H54 (cell line): ENCODE results near the gene ZNF888.
"Not testable (repeated sequence)": the region's sequence is repeated elsewhere in the genome, so short reads cannot be mapped to it uniquely, and the experiment has no call there.

Experiments
- DNase-seq: peaks from one replicate; pipeline ENCODE4 v3.0.0; 2011; ENCODE audit warnings: low spot score, mixed read lengths; ENCODE audit not compliant: insufficient read length
- FAIRE-seq: peaks from 3 replicates; lab custom pipeline; 2011; peaks lifted over from hg19 to GRCh38; lab: Jason Lieb, UNC
- POLR2A ChIP-seq: IDR thresholded peaks from 2 replicates; pipeline ENCODE4 v1.6.1; 2011; ENCODE audit warnings: low read depth, mild to moderate bottlenecking, low read length

ZNF888 gene

DNA sequence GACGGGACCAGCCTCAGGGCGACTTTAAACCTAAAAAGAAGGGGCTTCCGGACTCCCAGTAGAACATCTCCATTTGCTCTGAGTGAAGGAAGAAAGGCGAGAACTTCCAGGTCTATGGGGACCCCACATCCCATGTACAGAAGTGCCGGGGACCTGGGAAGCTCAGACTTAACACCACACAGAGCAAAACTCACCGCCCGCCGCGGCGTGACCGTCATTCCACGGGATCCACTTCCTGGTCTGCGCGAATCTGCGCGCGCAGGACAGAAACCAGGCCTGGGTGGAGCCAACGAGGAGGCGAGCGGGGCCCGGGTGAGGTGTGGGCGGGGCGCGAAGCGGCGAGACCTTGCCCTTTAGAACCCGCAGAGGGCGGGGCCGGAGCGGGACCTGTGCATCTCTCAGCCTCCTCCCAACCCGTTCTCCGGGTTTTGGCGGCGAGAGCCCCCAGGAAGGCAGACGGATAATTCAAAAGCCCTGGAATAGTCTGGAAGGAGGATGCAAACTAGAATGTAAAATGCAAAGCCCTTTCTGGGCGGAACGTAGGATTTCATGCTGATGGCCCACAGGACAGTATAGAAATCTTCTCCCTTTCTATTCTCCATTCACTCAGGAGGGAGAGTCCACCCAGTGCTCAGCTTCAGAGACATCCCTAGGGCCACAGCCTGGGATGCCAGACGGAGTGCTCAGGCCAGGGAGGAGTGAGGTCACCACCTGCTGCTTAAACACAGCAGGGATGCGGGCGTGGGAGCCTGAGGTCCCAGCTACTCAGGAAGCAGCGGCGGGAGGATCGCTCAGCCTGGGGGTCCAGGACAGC lies 65.6 kb downstream of the ZNF888 start, which contains the start of gene ZNF468:
Gene ZNF468, minus strand, starts transcription at position 242 of the 814 bp plus-strand sequence. CDS start 3,347 bp downstream, outside the sequence.
- FAIRE-seq, result peak; percentile 89
- TF ChIP-seq POLR2A, result peak; percentile 73
- peak; percentile 43 for DNase-seq

DNA sequence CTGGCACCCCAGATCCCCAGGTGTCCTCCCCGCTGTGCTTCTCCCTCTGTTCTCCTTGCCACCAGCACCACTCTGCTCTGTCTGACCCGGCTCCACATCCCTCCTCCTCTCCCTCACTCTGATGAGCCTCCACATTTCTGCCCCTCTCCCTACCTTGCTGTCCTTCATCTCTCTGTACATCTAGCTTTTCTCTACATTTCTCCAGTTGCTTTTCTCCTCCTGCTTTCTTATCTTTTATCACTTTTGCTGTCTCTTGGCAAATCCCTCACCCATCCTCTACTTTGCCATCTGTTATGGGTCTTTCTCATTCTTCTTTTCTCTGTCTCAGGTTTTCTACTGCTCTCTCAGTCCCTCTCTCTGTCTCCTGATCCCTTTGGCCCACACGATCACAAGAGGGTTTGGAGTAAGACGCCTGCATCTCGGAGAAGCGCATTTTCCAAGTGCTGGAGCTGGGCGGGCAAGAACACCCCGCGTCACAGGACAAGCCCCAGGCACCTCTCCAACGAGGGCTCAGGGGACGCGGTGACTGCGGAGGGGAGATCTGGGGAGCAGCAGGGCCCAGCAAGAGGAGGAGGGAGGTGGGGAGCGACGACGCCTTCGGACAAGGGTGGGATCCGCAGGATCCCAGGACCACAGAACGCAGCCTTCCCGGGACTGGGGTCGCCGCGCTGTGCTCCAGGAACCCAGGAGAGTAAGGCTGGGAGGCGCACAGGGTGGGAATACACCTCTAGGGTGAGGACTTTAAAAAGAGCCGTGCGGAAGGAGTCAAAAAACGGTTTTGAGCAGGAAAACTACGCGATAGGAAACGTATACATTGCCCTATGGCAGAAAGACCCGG lies 66.5 kb downstream of the ZNF888 start:
- DNase-seq, FAIRE-seq: not testable (repeated sequence)
